Hepatocyte (in vitro differentiated cells): ENCODE results near the gene MUC4. TPM values are rescaled to one million over a fixed set of nuclear protein-coding genes. Genes with fewer than 3 reads are reported as not detected.

Source experiments
- DNase-seq: peaks from one replicate; pipeline ENCODE4 v3.0.0-alpha.2; 2016; ENCODE audit warnings: low spot score
- H2AFZ ChIP-seq: fragments of 200-600 bp; sonication (generic); 2 replicates; pipeline ENCODE4 v1.6.0; 2016; ENCODE audit warnings: antibody characterized with exemption, mild to moderate bottlenecking
- H3K27ac ChIP-seq: fragments of 200-600 bp; sonication (generic); 2 replicates; pipeline ENCODE4 v1.5.1; 2016; ENCODE audit warnings: mild to moderate bottlenecking
- H3K27me3 ChIP-seq: fragments of 200-600 bp; sonication (generic); 2 replicates; pipeline ENCODE4 v1.6.1; 2016
- H3K36me3 ChIP-seq: fragments of 200-600 bp; sonication (generic); replicated peaks from 2 replicates; pipeline ENCODE4 v1.5.1; 2016; ENCODE audit warnings: low read depth; ENCODE audit not compliant: insufficient read depth
- H3K4me1 ChIP-seq: fragments of 200-600 bp; sonication (generic); 2 replicates; pipeline ENCODE4 v1.5.1; 2016; ENCODE audit warnings: mild to moderate bottlenecking, moderate library complexity; ENCODE audit not compliant: insufficient read depth
- H3K4me2 ChIP-seq: fragments of 200-600 bp; sonication (generic); 2 replicates; pipeline ENCODE4 v1.6.0; 2016
- H3K4me3 ChIP-seq: fragments of 200-600 bp; sonication (generic); 2 replicates; pipeline ENCODE4 v1.5.1; 2016; ENCODE audit warnings: mild to moderate bottlenecking
- H3K79me2 ChIP-seq: fragments of 200-600 bp; sonication (generic); 2 replicates; pipeline ENCODE4 v1.6.0; 2017; ENCODE audit warnings: mild to moderate bottlenecking
- H3K9me2 ChIP-seq: fragments of 200-600 bp; sonication (generic); replicated peaks from 2 replicates; pipeline ENCODE4 v1.6.0; 2017; ENCODE audit warnings: mild to moderate bottlenecking; ENCODE audit not compliant: insufficient read depth
- H3K9me3 ChIP-seq: fragments of 200-600 bp; sonication (generic); 2 replicates; pipeline ENCODE4 v1.5.1; 2016; ENCODE audit warnings: low read depth, mild to moderate bottlenecking
- H4K20me1 ChIP-seq: fragments of 200-600 bp; sonication (generic); 2 replicates; pipeline ENCODE4 v1.6.0; 2016; ENCODE audit warnings: mild to moderate bottlenecking; ENCODE audit not compliant: insufficient read depth, poor library complexity, severe bottlenecking
- EZH2 ChIP-seq: fragments of 200-600 bp; sonication (generic); IDR thresholded peaks from 2 replicates; pipeline ENCODE4 v1.6.1; 2016; ENCODE audit warnings: antibody characterized with exemption, mild to moderate bottlenecking, borderline replicate concordance
- EZH2phosphoT487 ChIP-seq: fragments of 200-600 bp; sonication (generic); IDR thresholded peaks from one replicate; pipeline ENCODE4 v1.6.1; 2018; ENCODE audit warnings: antibody characterized with exemption, mild to moderate bottlenecking, low read depth, moderate library complexity; ENCODE audit not compliant: unreplicated experiment, severe bottlenecking
- WGBS: methylation state at CpG from one replicate; pipeline ENCODE4 v1.1.6; 2016; ENCODE audit warnings: low lambda C conversion rate; ENCODE audit errors: missing lambda C conversion rate; 5-methylcytosine and 5-hydroxymethylcytosine counted together
- polyA plus RNA-seq: library from polyadenylated mRNA; unstranded; fragments of >200 nt; fragmentation: Nextera tagmentation; extraction: Ambion mirVana; gene quantifications from 2 replicates; pipeline ENCODE4 v1.2.1, GENCODE V29; 2016
- total RNA-seq: library from RNA; depleted of rRNA; stranded (reverse); fragments of >200 nt; gene quantifications from 2 replicates; pipeline ENCODE4 v1.2.3, GENCODE V29; 2014
- TF ChIP-seq, protein P1 (sequence below): fragments of 200-600 bp; sonication (generic); IDR thresholded peaks from 2 replicates; pipeline ENCODE4 v1.5.1; 2016; ENCODE audit warnings: antibody characterized with exemption, mild to moderate bottlenecking; ENCODE audit not compliant: poor library complexity

Gene MUC4
- total and polyA plus RNA-seq, 2 experiments from 2014 or later, result 0.89 to 1.7 TPM

GRCh38 chr3:195768831-195769303, 42.9 kb downstream of the MUC4 start:
- Histone ChIP-seq H3K36me3 (no peaks in the 10 kb centered on the region), H3K9me3 (no peaks in the 10 kb centered on the region), H3K27me3 (no peaks in the 10 kb centered on the region), H4K20me1 (no peaks in the 10 kb centered on the region), H2AFZ (no peak overlapping the region), H3K4me1 (no peaks in the 10 kb centered on the region), H3K79me2 (no peaks in the 10 kb centered on the region), H3K4me3 (no peak overlapping the region), H3K27ac (no peak overlapping the region), H3K9me2 (no peaks in the 10 kb centered on the region), H3K4me2 (no peak overlapping the region)
- 79% methylated on average over 17 of the region's 17 CpGs for WGBS
- TF ChIP-seq EZH2phosphoT487 (no peak), EZH2 (no peak)
- TF ChIP-seq, protein P1, sequence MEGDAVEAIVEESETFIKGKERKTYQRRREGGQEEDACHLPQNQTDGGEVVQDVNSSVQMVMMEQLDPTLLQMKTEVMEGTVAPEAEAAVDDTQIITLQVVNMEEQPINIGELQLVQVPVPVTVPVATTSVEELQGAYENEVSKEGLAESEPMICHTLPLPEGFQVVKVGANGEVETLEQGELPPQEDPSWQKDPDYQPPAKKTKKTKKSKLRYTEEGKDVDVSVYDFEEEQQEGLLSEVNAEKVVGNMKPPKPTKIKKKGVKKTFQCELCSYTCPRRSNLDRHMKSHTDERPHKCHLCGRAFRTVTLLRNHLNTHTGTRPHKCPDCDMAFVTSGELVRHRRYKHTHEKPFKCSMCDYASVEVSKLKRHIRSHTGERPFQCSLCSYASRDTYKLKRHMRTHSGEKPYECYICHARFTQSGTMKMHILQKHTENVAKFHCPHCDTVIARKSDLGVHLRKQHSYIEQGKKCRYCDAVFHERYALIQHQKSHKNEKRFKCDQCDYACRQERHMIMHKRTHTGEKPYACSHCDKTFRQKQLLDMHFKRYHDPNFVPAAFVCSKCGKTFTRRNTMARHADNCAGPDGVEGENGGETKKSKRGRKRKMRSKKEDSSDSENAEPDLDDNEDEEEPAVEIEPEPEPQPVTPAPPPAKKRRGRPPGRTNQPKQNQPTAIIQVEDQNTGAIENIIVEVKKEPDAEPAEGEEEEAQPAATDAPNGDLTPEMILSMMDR, result no peak
- DNase-seq, result no peak

- H3K36me3 ChIP-seq, result no peaks in the 10 kb centered on the region
- H3K4me1 ChIP-seq, result no peaks in the 10 kb centered on the region
- 91% methylated on average over 6 of the region's 6 CpGs for WGBS
- H4K20me1 ChIP-seq, result no peaks in the 10 kb centered on the region
- no peaks in the 10 kb centered on the region for H3K79me2 ChIP-seq
- no peak for DNase-seq
- H3K4me2 ChIP-seq, result no peak overlapping the region
- no peak overlapping the region for H2AFZ ChIP-seq
- no peak overlapping the region for H3K4me3 ChIP-seq
- no peak overlapping the region for H3K27ac ChIP-seq
- H3K9me3 ChIP-seq, result no peaks in the 10 kb centered on the region
- H3K27me3 ChIP-seq, result no peaks in the 10 kb centered on the region
- TF ChIP-seq, protein P1, result no peak
- TF ChIP-seq EZH2 (no peak), EZH2phosphoT487 (no peak)
- no peaks in the 10 kb centered on the region for H3K9me2 ChIP-seq
Measured at GRCh38 chr3:195768414-195768813, 43.3 kb downstream of the MUC4 start.

GRCh38 chr3:195767792-195768191, 43.9 kb downstream of the MUC4 start:
- no peaks in the 10 kb centered on the region for H3K27me3 ChIP-seq
- H3K4me2 ChIP-seq, result no peak overlapping the region
- no peaks in the 10 kb centered on the region for H3K9me2 ChIP-seq
- TF ChIP-seq EZH2phosphoT487 (no peak), EZH2 (no peak)
- TF ChIP-seq, protein P1, result no peak
- 77% methylated on average over 9 of the region's 10 CpGs for WGBS
- DNase-seq, result no peak
- H3K4me3 ChIP-seq, result no peak overlapping the region
- H3K4me1 ChIP-seq, result no peaks in the 10 kb centered on the region
- H3K27ac ChIP-seq, result no peak overlapping the region
- no peaks in the 10 kb centered on the region for H4K20me1 ChIP-seq
- no peaks in the 10 kb centered on the region for H3K79me2 ChIP-seq
- no peaks in the 10 kb centered on the region for H3K9me3 ChIP-seq
- H3K36me3 ChIP-seq, result no peaks in the 10 kb centered on the region
- H2AFZ ChIP-seq, result no peak overlapping the region

- no peaks in the 10 kb centered on the region for H3K9me3 ChIP-seq
- H3K79me2 ChIP-seq, result no peaks in the 10 kb centered on the region
- H3K27me3 ChIP-seq, result no peaks in the 10 kb centered on the region
- H3K9me2 ChIP-seq, result no peaks in the 10 kb centered on the region
- H2AFZ ChIP-seq, result no peak overlapping the region
- H3K36me3 ChIP-seq, result no peaks in the 10 kb centered on the region
- no peak overlapping the region for H3K4me2 ChIP-seq
- 94% methylated on average over 14 of the region's 14 CpGs for WGBS
- DNase-seq, result no peak
- H3K4me3 ChIP-seq, result no peak overlapping the region
- TF ChIP-seq EZH2 (no peak), EZH2phosphoT487 (no peak)
- TF ChIP-seq, protein P1, result no peak
- no peaks in the 10 kb centered on the region for H3K4me1 ChIP-seq
- no peaks in the 10 kb centered on the region for H4K20me1 ChIP-seq
- no peak overlapping the region for H3K27ac ChIP-seq
Measured at GRCh38 chr3:195766671-195767070, 45.1 kb downstream of the MUC4 start.
